COLO829 (cell line): ENCODE data around the gene COMMD1.
"Not testable (repeated sequence)": the region's sequence is repeated elsewhere in the genome, so short reads cannot be mapped to it uniquely, and the experiment has no call there.

Experiments
- DNase-seq: peaks from one replicate; pipeline ENCODE4 v3.0.0; 2012; ENCODE audit warnings: low spot score

COMMD1 gene

GRCh38 chr2:61924895-61925663, 19.6 kb downstream of the COMMD1 start:
- DNase-seq: no peak

GRCh38 chr2:61926531-61927477, 21.3 kb downstream of the COMMD1 start:
- DNase-seq: no peak

- DNase-seq: no peak
Measured at GRCh38 chr2:61928826-61929461, 23.5 kb downstream of the COMMD1 start.

GRCh38 chr2:61937098-61937497, 31.6 kb downstream of the COMMD1 start:
- no peak for DNase-seq

- no peak for DNase-seq
Measured at GRCh38 chr2:61937886-61938285, 32.4 kb downstream of the COMMD1 start.

GRCh38 chr2:61938511-61938910, 33.0 kb downstream of the COMMD1 start:
- no peak for DNase-seq

GRCh38 chr2:61943251-61943650, 37.8 kb downstream of the COMMD1 start:
- no peak for DNase-seq

GRCh38 chr2:61946666-61947065, 41.2 kb downstream of the COMMD1 start:
- no peak for DNase-seq

GRCh38 chr2:61948661-61949457, 43.4 kb downstream of the COMMD1 start:
- DNase-seq: peak; percentile 77

GRCh38 chr2:61949458-61949713, 43.9 kb downstream of the COMMD1 start:
- no peak for DNase-seq

- DNase-seq: peak; percentile 57
Measured at GRCh38 chr2:61949714-61950560, 44.5 kb downstream of the COMMD1 start.

- DNase-seq: peak; percentile 89
Measured at GRCh38 chr2:61950571-61951315, 45.3 kb downstream of the COMMD1 start.

GRCh38 chr2:61951881-61952280, 46.4 kb downstream of the COMMD1 start:
- DNase-seq: no peak

- DNase-seq: no peak
Measured at GRCh38 chr2:61952288-61952687, 46.8 kb downstream of the COMMD1 start.

GRCh38 chr2:61954856-61955255, 49.4 kb downstream of the COMMD1 start:
- not testable (repeated sequence) for DNase-seq

- DNase-seq: no peak
Measured at GRCh38 chr2:61959381-61960293, 54.2 kb downstream of the COMMD1 start.

- no peak for DNase-seq
Measured at GRCh38 chr2:61961231-61961901, 55.9 kb downstream of the COMMD1 start.

- no peak for DNase-seq
Measured at GRCh38 chr2:61962095-61962984, 56.9 kb downstream of the COMMD1 start.
